ENCODE measurements around the gene GLP1R. TPM values are rescaled to one million over a fixed set of nuclear protein-coding genes. Genes with fewer than 3 reads are reported as not detected.

Gene GLP1R
- total and polyA plus RNA-seq, 2 donors (not counting 1 experiment from before 2014, with no cell fraction given): not detected

DNA sequence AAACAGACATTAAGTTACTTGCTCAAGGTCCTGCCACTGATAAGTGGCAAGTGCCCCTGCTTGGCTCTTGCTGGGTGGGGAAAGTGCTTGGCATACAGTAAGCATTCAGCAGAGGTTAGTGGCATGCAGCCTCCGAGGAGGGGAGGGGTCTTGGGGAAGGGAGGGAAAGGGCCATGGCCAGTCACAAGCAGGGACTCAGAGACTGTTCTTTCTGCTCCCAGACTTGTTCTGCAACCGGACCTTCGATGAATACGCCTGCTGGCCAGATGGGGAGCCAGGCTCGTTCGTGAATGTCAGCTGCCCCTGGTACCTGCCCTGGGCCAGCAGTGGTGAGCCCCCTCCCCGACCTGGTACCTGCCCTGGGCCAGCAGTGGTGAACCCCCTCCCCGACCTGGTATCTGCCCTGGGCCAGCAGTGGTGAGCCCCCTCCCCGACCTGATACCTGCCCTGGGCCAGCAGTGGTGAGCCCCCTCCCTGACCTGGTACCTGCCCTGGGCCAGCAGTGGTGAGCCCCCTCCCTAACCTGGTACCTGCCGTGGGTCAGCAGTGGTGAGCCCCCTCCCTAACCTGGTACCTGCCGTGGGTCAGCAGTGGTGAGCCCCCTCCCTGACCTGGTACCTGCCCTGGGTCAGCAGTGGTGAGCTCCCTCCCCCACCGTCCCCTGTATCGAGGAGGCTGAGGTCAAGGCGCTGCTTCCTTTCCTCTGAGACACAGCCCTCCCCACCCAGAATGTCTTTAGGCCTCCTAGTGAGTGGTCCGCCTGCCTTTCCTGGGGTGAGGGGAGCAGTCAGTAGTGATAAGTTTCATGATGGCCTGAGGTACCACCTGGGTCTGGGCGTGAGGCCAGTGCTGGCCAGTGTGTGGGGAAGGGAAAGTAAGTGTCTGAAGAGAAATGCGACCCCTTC is 8.9 kb downstream of the GLP1R start:
- H2AFZ ChIP-seq (ENCODE audit: low read length): no peak overlapping the region
- no peak for TF ChIP-seq EZH2 (IDR thresholded peaks at IDR 0.05; ENCODE audit: low read length, missing control alignments)
- TF ChIP-seq, protein P1, sequence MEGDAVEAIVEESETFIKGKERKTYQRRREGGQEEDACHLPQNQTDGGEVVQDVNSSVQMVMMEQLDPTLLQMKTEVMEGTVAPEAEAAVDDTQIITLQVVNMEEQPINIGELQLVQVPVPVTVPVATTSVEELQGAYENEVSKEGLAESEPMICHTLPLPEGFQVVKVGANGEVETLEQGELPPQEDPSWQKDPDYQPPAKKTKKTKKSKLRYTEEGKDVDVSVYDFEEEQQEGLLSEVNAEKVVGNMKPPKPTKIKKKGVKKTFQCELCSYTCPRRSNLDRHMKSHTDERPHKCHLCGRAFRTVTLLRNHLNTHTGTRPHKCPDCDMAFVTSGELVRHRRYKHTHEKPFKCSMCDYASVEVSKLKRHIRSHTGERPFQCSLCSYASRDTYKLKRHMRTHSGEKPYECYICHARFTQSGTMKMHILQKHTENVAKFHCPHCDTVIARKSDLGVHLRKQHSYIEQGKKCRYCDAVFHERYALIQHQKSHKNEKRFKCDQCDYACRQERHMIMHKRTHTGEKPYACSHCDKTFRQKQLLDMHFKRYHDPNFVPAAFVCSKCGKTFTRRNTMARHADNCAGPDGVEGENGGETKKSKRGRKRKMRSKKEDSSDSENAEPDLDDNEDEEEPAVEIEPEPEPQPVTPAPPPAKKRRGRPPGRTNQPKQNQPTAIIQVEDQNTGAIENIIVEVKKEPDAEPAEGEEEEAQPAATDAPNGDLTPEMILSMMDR (conservative IDR thresholded peaks at IDR 0.05 in 1 of 2, IDR thresholded peaks at IDR 0.05 in 1 of 2; ENCODE audit: low read depth in 1 of 2, low read length in 2 of 2): no peak
- H3K27ac ChIP-seq (ENCODE audit: insufficient read depth, low read length): no peak overlapping the region
- H3K79me2 ChIP-seq (ENCODE audit: control insufficient read depth, insufficient read depth, low read length): no peaks in the 10 kb centered on the region
- no peak overlapping the region for H3K4me3 ChIP-seq (replicated peaks in 1 of 4; ENCODE audit: control extremely low read depth in 1 of 4, insufficient read depth in 1 of 4, low read depth in 3 of 4, low read length in 4 of 4)
- H3K36me3 ChIP-seq (ENCODE audit: control insufficient read depth, insufficient read depth, low read length): no peaks in the 10 kb centered on the region
- no peaks in the 10 kb centered on the region for H4K20me1 ChIP-seq (ENCODE audit: control insufficient read depth, extremely low read depth, insufficient read depth, low read length)
- DNase-seq (ENCODE audit: low read depth in 2 of 2): no peak
- no peaks in the 10 kb centered on the region for H3K4me1 ChIP-seq (ENCODE audit: control insufficient read depth, extremely low read depth, insufficient read depth, low read length)
- H3K27me3 ChIP-seq (ENCODE audit: control insufficient read depth, insufficient read depth, low read length): no peaks in the 10 kb centered on the region
- no peak overlapping the region for H3K9ac ChIP-seq (ENCODE audit: insufficient read depth, low read length)
- H3K9me3 ChIP-seq (ENCODE audit: control insufficient read depth, insufficient read depth, low read depth, low read length): no peaks in the 10 kb centered on the region
- H3K4me2 ChIP-seq (ENCODE audit: extremely low read depth, insufficient read depth, low read length): no peak overlapping the region

DNA sequence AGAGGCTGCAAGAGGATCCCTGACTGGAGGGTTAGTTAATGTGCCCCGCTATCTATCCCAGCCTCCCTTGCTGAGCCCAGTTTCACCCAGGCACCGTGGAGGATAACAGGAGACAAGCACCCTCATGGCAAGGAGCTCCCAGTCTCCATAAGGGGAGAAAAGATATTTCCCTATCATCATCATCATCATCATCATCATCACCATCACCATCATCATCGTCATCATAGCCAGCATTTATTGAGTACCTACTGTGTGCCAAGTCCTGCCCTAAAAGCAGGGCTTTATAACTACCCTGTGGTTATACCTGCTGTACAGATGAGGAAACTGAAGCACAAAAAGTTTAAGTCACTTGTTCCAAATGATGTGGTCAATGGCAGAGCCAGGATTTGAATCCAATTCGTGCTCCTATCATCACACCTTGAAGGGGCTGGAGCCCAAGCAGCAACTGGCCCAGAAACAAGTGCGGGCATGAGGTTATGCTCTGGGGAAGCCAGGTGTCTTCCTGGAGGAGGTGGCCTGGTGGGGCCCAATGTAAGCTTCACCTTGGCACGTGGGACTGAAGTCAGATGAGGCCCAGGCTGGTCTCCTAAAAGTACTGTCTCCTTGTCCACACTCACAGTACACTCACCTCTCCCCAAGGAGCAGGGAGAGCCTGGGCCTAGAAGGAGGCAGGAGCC is 10.0 kb downstream of the GLP1R start:
- TF ChIP-seq, protein P1 (conservative IDR thresholded peaks at IDR 0.05 in 1 of 2, IDR thresholded peaks at IDR 0.05 in 1 of 2; ENCODE audit: low read depth in 1 of 2, low read length in 2 of 2): no peak
- TF ChIP-seq EZH2 (IDR thresholded peaks at IDR 0.05; ENCODE audit: low read length, missing control alignments): no peak
- H3K4me3 ChIP-seq (replicated peaks in 1 of 4; ENCODE audit: control extremely low read depth in 1 of 4, insufficient read depth in 1 of 4, low read depth in 3 of 4, low read length in 4 of 4): no peak overlapping the region

DNA sequence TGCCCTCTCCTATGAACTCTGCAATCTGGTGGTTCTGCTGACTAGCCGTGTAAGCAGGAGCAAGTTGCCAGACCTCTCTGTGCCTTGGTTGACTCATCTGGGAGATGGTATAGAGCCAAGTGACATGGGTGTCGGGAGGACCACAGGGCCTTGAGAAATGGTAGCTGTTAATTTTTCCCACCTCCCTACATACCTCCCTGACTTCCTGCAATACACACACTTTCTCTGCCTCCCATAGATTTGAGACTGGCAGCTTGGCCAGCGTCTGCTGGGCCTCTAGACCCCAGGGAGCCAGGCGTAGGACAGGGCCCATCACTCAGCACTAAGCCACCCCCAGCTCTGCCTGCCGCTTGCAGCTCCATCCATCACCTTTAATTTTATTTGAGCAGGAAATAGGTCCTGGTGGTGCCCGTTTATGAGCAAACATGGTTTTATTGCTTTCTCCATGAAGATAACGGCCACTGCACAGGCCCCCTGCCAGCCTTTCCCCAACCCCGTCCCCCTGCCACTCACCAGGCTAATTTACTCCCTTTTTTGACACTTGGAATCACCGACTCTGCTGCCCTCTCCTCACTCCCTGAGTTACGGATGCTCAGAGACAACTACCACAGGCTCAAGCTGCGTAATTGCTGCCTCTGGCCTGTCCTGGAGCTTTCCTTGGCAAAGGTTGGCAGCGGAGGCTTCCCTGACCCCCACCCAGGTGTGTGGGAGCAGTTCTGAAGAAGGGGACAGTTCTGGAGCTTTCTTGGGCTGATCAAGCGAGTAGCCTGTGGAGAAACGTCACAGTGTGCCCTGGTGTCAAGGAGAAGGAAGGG is 11.1 kb downstream of the GLP1R start:
- Histone ChIP-seq H3K4me1 (ENCODE audit: control insufficient read depth, extremely low read depth, insufficient read depth, low read length) (no peaks in the 10 kb centered on the region), H2AFZ (ENCODE audit: low read length) (no peak overlapping the region), H3K79me2 (ENCODE audit: control insufficient read depth, insufficient read depth, low read length) (no peaks in the 10 kb centered on the region), H3K27me3 (ENCODE audit: control insufficient read depth, insufficient read depth, low read length) (no peaks in the 10 kb centered on the region), H3K4me2 (ENCODE audit: extremely low read depth, insufficient read depth, low read length) (no peak overlapping the region), H3K27ac (ENCODE audit: insufficient read depth, low read length) (no peak overlapping the region), H3K4me3 (replicated peaks in 1 of 4; ENCODE audit: control extremely low read depth in 1 of 4, insufficient read depth in 1 of 4, low read depth in 3 of 4, low read length in 4 of 4) (no peak overlapping the region), H3K36me3 (ENCODE audit: control insufficient read depth, insufficient read depth, low read length) (no peaks in the 10 kb centered on the region), H3K9ac (ENCODE audit: insufficient read depth, low read length) (no peak overlapping the region), H4K20me1 (ENCODE audit: control insufficient read depth, extremely low read depth, insufficient read depth, low read length) (no peaks in the 10 kb centered on the region), H3K9me3 (ENCODE audit: control insufficient read depth, insufficient read depth, low read depth, low read length) (no peaks in the 10 kb centered on the region)
- no peak for TF ChIP-seq EZH2 (IDR thresholded peaks at IDR 0.05; ENCODE audit: low read length, missing control alignments)
- TF ChIP-seq, protein P1 (conservative IDR thresholded peaks at IDR 0.05 in 1 of 2, IDR thresholded peaks at IDR 0.05 in 1 of 2; ENCODE audit: low read depth in 1 of 2, low read length in 2 of 2): no peak
- no peak for DNase-seq (ENCODE audit: low read depth in 2 of 2)

More for the DNA sequence above, 10.0 kb downstream of the GLP1R start:
- Histone ChIP-seq H3K4me1 (ENCODE audit: control insufficient read depth, extremely low read depth, insufficient read depth, low read length) (no peaks in the 10 kb centered on the region), H3K36me3 (ENCODE audit: control insufficient read depth, insufficient read depth, low read length) (no peaks in the 10 kb centered on the region), H3K9ac (ENCODE audit: insufficient read depth, low read length) (no peak overlapping the region), H3K27me3 (ENCODE audit: control insufficient read depth, insufficient read depth, low read length) (no peaks in the 10 kb centered on the region), H3K4me2 (ENCODE audit: extremely low read depth, insufficient read depth, low read length) (no peak overlapping the region), H2AFZ (ENCODE audit: low read length) (no peak overlapping the region), H3K9me3 (ENCODE audit: control insufficient read depth, insufficient read depth, low read depth, low read length) (no peaks in the 10 kb centered on the region), H4K20me1 (ENCODE audit: control insufficient read depth, extremely low read depth, insufficient read depth, low read length) (no peaks in the 10 kb centered on the region), H3K27ac (ENCODE audit: insufficient read depth, low read length) (no peak overlapping the region), H3K79me2 (ENCODE audit: control insufficient read depth, insufficient read depth, low read length) (no peaks in the 10 kb centered on the region)
- DNase-seq (ENCODE audit: low read depth in 2 of 2): no peak

Data from fibroblast of lung (primary cell).